ENCODE data around the gene FAM234B.
"Not testable (repeated sequence)": the region's sequence is repeated elsewhere in the genome, so short reads cannot be mapped to it uniquely, and the experiment has no call there.

Gene FAM234B

DNA sequence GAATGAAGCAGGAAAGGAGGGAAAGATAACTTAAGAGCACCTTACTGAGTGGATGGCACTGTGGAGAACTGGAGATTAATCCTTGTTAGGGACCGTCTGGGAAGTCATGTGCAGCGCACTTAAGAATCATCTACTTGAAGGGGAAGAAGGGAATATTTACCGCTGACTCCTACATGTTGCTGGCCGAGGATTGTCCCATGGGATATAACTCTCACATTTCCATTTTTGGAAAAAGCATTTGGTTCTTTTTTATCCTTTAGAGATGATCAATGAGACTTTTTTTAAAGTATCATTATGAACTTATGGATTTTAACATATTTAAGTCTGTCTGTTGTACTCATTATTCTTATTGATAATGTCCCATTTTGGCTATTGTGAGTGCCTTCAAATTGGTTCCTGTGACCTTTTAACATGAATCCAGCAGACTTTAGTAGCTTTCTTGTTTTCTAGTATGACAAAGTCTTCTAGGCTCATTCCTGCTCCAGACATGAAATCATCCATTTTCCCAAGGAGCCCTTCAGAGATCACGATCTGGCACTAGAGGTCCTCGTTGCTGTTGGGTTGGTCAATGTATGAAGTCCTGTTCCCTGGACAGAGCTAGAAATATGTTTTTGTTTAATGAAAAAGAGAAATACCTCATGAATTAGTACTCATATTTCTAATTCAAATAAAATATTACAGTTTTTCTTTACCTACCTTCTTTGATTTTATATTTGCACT is 20.2 kb upstream of the FAM234B start:
- DNase-seq = peak; percentile 58

DNA sequence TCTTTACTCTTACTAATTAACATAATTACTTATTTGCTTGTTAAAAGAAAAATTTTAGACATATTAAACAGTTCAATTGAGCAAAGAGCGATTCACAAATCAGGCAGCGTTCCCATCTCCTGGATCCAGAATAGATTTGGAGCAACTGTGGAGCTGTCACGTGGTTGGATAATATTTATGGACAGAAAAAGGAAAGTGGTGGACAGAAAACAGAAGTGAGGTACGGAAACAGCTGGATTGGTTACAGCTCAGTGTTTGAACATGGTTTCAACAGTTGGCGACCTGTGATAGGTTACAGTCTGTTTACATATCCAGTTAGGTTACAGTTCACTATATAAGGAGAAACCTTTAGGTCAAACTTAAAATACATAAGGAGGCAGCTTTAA is 19.7 kb upstream of the FAM234B start:
- DNase-seq = no peak

DNA sequence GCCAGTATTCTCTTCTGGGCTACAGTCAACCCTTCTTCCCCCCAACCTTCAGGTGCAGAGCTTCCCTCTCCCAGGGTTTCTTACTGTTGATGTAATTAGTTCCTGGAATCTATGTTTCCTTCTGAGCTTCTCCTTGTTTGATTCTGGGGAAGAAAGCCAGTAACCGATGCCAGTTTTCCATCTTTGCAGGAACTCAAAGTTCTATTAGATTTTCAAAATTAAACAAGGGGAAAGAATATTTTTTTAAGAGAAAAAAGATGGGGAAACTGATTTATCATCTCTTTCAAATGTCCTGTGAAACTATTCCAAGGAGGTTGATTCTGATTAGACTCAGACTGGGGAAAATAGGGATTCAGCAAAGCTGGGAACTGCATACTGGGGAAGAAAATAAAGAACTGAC is 17.9 kb upstream of the FAM234B start:
- no peak for DNase-seq

DNA sequence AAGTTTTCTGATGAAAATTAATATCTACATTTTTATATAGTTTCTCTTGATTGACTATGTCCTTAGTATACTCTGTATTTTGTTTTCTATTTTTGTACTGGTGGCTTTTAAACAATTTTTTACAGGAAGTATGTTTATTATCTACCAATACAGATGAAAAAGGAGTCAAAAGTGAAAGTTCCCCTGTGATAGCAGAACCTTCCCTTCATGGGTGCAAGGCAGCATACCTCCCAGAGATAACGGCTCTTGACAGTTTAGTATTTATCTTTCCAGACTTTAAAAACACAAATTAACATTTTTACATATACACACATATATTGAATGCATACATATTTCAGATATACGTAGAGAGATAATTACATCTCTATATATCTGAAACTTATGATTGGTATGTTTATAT is 17.1 kb upstream of the FAM234B start:
- DNase-seq = peak; percentile 86

DNA sequence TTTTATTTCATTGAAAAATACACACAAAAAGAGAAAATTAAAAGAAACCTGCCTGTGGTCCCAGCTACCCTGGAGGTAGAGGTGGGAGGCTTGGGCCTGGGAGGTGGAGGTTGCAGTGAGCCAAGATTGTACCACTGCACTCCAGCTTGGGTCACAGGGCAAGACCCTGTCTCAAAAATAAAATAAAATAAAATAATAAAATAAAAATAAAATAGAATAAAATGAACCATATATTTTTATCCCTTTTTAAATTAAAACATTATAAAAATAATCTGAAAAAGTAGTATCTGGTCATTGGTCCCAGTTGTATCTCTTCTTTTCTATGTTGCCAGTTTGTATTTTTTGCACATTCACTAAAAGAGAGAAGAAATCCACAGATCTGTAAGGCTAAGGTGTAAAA is 16.7 kb upstream of the FAM234B start:
- no peak for DNase-seq

DNA sequence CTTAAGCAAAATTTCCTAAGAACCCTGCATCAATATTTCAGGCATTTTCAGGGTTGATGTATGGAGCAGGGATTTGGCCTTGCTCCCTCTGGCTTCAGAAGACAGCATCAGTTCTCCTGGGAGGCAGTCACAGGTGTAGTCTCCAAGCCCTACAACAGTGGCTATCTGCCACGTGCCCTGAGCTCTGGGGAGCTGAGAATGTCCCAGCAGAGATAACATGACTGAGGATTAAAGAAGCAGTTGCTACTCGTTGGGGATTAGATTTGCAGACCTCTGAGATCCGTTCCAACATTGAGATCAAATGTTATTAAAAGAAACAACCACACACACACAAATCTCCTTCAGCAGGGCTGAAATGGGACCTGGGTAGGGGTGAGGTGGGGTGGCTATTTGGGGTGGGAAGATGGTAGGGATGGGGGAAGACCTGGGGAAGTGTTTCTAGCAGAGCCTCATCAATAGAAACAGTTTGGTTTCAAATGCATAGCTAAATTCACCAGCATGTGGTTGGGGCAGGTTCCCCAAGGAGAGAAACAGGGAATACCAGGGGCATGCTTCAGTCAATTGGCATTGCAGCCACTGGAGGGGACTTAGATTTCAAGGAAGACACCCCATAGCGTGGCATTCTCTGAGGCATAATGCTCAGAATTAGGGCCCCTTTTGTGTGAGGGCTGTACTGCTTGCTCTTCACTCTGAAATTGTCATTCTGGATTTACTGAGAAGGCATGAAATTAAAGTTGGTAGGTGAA is 15.2 kb upstream of the FAM234B start:
- DNase-seq = peak; percentile 57

DNA sequence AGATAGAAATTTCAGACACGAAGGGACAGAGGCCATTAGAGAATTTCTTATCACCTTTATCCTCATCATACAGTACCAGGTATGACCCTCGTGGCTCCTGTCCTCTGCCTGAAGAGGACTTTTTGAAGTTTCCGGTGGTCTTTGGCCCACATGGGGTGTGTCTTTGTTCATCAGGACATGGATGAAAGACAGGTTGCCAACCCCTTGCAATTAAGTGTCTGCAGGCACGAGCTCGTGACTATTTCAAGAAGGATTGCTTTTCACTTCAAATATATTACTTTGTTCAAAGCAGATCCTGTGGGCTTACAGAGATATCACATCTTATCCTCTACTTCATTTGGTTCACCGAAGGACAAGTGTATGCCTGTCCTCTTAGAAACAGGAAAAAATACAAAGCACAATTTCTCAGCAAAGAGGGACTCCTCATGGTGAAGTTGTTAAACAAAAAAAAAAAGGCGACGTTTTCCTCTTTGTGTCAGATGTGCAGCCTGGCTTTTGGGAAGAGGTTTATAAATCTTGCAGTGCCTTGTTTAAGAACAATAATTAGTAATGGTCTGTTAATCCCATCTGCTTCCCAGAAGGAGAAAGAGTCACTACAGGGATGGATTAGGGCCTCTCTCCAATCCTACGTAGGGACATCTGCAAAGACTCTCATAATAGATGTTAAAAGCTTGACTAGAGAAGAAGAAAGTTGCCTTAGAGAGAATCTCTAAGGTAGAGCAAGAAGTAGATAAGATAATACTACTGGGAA is 13.5 kb upstream of the FAM234B start:
- DNase-seq = no peak

DNA sequence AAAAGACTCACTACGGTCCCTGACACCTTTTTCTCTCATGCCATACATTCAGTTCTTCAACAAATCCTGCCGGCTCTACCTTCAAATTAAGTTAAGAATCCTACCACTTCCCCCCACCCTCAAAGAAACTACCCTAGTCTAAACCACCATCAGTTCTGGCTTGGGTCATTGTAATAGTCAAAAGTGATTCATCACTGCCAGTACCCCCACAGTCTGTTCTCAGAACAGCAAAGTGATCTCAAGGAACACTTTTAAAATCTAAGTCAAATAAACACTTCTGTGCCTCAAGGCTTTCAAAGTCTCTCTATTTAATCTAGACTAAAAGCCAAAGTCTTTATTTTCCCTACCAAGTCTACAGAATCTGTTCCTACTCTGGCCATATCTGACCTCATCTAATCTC is 12.0 kb upstream of the FAM234B start:
- DNase-seq = no peak

DNA sequence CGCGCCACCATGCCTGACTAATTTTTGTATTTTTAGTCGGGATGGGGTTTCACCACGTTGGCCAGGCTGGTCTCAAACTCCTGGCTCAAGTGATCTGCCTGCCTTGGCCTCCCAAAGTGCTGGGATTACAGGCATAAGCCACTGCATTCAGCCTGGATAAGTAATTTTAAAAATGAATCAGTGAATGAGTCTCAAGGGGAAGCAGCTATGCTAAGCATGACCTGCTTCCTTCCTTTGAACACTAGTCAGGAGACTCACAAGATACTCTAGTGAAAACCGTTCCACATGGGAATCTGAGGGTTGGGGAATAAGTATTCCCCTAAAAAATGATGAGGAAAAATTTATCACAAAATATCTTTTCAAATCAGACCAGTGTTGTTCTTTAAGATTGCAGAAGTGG is 10.7 kb upstream of the FAM234B start:
- DNase-seq = no peak

DNA sequence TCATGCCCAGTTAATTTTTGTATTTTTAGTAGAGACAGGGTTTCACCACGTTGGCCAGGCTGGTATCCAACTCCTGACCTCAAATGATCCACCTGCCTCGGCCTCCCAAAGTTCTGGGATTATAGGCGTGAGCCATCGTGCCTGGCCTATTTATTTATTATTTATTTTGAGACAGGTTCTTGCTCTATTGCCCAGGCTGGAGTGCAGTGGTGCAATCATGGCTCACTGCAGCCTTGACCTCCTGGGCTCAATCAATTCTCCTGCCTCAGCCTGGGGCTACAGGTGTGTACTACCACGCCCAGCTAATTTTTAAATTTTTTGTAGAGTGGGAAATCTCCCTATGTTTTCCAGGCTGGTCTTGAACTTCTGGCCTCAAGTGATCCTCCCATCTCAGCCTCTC is 8.8 kb upstream of the FAM234B start:
- DNase-seq = not testable (repeated sequence)

DNA sequence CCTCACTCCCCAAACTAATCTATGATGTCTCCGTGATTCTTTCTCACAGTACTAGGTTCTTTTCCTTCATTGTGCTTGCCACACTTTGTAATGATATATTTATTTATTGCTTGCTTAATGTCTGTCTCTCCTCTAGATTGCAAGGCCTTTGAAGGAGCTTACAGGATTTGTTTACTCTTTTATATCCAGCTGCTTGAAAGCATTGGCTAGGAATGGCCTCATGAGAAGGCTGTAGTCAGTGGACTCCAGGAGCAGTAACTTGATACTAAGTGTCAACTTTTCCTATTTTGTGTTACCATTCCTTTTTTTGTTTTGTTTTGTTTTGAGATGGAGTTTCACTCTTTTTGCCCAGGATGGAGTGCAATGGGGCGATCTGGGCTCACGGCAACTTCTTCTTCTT is 7.3 kb upstream of the FAM234B start:
- no peak for DNase-seq

DNA sequence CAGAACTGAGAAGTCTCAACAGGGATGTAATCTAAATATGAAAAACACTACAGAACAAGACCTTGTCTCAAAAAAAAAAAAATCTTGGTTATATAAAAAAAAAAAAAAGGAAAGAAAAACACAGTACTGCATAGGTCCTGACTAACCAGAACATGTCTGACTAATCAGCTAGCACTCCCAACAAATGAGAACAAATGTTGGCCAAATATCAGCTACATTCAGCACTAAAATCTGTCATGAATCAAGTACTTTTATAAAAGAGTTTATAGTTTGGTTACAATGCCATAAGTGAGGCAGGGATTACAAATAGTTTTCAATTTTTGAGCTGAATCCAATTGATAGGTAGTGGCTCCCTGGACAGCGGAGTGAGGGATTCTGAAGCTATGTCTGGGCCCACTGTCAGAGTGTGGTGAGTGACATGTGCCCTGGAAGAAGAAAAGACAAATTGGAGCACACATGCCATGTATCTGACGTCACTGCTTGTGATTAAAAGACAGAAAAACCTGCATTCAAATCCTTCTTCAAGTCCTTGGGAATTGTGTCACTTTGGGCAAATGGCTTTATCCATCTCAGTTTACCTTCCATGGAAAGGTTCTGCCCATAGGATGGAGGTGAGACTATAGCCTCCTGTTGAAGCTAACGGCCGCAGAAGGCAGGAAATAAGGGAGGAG is 5.6 kb upstream of the FAM234B start:
- DNase-seq = no peak

DNA sequence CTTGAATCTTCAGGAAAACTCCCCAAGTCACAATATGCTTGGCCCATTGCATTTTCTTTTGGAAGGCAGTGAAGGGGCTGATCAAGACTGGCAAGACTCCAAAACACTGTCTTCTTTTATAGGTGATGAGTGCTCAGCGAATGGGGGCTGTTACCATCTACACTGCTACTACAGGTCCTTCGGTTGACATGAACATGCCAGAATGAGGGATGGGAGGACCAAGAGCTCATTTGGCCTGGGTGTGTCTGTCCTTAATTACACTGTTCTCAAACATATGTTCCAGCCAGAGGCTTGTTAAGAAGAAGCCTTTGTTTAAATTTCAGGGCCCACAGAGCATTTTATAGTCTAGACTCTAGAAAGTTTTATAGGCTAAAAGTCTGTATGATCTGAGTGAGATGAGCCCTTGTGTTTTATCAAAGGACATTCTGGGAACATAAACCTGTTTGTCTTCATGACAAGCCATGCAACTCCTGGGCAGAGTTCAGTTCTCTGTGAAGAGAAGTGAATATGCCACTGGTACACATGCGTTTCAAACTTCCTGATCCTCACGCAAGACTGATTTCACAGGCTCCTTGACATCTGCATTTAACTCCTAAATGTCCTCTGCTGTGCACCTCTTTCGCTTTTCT is 4.7 kb upstream of the FAM234B start:
- no peak for DNase-seq

DNA sequence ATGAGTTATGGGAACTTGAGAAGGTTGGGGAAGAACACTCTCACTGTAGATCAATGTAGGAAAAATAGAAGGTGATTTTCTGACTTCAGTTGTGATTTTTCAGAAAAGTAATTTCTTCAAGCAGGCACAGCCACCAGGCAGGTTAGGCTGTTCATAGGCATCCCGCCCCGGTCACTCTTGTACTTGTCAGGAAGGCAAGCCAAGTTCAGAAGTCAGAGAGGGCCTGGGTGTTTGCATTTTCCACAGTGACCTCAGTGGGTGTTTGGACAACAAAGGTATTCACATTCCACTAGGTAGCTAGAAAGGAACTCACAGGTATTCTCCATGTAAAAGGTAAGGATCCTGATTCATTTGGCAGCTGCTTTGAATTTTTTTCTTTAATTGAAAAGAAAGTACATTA is 3.0 kb upstream of the FAM234B start:
- no peak for DNase-seq

DNA sequence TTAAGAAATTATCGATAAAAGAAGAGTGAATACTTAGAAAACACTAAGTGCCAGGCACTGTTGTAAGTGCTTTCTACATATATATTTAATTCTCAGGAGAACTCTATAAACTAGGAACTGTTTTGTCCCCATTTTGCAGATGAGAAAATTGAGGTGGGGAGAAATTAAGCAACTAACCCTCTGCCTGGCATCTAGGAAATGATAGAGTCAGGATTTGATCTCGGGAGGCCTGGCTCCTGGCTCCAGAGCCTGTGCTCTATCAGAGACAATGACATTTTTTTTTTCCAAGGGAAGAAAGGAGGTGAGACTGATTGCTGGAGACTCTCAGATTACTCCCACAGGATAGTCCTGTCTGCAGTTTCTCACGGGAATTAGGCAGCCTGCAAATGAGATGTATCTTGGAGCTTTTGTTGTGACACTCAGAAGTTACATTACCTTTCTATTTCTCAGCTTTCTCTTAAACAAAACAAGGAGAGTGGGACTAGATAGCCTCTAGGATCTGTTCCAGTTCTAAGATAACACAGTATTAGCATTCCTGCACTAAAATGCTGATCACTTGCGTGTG is 1.4 kb upstream of the FAM234B start:
- no peak for DNase-seq

DNA sequence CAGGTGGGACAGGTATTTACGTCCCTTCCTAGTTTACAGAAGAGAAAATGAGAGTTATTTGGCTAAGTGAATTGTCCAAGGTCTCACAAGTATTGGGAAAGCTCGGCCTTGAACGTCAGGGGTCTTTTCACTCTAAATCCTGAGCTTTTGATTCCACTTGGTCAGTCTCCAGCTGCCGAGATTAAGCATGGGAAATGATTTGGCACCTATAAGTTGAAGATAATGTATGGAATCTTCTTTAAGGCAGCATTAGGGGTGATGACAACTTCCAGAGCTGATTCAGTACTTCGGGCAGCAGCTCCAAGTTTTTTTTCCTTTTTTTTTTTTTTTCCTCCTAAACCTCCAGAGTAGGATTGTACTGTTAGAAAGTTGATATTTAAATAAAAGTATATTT is 722 bp downstream of the FAM234B start:
- no peak for DNase-seq

DNA sequence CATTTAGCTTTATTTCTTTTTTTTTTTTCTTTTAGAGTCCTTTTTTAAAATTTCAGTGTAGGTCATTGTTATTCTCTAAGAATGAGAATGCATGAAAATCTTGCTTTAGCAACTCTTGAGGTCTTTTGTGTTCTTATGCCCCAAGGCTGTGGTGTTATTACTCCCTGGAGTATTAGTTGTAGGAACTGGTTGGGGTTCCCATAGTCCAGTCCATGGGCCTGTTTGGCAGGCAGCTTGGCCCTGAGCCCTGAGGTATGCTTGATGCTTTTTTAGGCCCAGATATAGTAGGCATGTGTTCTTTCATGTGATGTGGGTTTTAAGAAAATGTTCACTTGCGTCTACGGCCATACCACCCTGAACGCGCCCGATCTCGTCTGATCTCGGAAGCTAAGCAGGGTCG is 1.6 kb downstream of the FAM234B start:
- no peak for DNase-seq

DNA sequence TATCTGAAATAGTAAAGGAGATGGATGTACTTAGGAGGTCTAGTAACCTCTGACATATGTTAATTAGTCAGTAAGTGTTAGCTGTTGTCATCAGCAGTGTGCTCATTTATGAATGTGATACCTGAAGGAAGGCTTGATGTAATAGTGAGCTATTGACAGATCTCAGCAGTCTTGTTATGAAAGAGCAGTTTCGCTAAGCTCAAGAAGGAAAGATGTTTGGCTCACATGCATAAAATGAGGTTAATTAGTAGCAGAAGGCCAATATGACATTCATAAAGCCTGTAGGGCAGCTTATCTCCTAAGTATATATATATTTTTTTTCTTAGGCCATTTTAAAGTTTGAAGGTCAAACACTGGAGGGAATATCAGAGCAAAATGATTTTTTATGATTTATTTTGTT is 2.8 kb downstream of the FAM234B start:
- no peak for DNase-seq

DNA sequence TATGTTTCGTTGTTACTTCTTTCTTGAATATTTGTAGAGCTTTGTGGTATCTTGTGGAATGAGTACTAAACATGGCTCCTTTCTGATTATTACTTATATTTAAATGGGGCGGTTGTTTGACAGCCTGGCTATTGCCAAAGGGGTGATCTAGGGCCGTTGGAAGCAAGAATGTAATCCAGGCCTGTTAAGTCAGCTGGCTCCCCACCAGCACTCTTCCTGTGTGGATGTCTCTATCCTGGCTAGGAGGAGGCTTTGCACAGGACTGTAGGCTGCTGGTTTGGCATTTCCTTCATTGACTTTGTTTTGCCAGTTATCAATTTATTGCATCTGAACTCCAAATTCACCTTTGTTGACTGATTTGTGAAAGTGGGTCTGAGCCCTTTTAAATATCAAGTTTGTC is 5.6 kb downstream of the FAM234B start:
- no peak for DNase-seq

DNA sequence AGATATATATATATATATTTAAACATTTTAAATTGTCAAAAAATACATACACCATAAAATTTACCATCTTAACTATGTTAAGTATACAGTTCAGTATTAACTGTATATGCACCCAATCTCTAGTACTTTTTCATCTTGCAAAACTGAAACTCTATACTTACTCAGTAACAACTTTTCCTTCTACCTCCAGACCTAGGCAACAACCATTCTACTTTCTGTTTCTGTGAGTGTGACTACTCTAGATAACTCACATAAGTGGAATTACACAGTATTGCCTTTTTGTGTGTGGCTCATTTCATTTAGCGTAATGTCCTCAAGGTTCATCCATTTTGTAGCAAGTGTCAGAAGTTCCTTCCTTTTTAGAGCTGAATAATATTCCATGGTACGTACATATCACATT is 8.2 kb downstream of the FAM234B start:
- no peak for DNase-seq

DNA sequence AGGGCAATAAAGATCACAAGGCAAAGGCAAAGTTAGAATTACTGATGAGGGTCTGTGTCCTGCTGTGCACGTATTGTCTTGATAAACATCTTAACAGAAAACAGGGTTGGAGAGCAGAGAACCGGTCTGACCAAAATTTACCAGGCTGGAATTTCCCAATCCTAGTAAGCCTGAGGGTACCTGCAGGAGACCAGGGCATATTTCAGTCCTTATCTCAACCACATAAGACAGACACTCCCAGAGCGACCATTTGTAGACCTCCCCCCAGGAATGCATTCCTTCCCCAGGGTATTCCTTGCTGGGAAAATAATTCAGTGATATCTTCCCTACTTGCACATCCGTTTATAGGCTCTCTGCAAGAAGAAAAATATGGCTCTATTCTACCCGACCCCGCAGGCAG is 9.4 kb downstream of the FAM234B start:
- not testable (repeated sequence) for DNase-seq

DNA sequence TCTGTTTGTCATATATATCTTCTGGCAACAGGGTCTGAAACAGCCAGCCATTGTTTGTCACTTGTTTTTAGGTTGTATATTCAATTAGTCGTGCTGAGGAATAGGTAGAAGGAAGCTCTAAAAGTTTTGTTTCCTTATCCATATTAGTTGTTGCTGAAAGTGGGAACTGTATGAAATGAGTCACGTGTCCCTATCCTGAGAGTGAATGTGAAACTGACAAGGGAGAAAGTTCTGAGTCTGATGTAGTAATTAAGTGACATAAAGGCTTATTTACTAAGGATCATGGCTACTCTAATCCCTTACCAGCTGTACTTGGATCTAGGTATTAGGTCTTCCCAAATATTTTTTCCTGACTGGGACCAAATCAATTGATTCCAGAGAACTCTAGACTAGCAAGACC is 16.4 kb downstream of the FAM234B start:
- peak; percentile 64 for DNase-seq

DNA sequence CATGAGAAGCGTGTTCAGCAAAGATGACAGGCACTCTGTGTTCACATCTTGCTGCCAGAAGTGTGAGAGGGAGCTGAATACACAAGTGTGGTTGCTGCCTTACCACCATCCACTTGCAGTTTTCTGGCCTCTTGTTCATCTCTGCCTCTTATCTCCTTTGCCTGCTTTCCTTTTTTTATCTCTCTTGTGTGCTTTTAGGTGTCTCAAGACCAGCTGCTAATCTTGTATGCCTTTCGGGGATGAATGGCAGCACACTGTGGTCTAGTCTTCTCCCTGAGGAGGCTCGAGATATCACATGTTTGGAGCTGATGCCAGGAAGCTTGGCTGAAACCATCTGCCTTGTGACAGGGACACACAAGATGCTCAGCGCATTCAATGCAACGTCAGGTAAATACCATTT is 17.2 kb downstream of the FAM234B start:
- peak; percentile 89 for DNase-seq
